A673 (cell line): ENCODE data around the gene ZBTB38.

Experiments used
- EZH2 ChIP-seq: fragments of 200-600 bp; sonication (generic); IDR thresholded peaks from 2 replicates; pipeline ENCODE4 v1.6.1; 2017; ENCODE audit warnings: borderline replicate concordance, low read depth, mild to moderate bottlenecking, mixed read lengths, antibody characterized with exemption, low read length; ENCODE audit not compliant: poor library complexity, severe bottlenecking
- TF ChIP-seq, protein P1 (sequence below): fragments of 300-800, 200-600 bp; sonication (generic); conservative IDR thresholded peaks from 2 replicates; pipeline ENCODE4 v1.5.1; 2017; ENCODE audit warnings: low read depth, mild to moderate bottlenecking, antibody characterized with exemption, low read length, moderate library complexity, mixed read lengths

DNA sequence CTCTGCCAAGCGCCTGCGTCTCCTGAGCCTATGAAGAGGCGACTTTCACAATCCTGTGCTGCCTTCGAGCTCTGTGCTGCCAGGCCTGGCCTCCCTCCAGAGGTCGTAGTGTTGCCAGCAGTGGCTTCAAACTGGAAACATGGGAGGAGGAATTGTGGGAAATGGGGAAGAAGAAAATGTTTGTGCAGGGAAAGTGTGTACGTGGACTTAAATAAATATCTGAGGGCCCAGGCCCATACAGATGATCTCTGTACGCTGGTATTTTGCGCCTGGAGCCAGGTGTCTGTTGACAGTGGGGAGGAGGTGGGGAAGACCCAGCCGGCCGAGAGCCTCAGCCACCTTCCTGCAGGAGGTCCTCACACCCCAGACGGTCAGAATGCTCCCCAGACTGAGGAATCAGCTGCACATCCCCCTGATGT, 44.6 kb downstream of the ZBTB38 start:
- TF ChIP-seq, protein P1, sequence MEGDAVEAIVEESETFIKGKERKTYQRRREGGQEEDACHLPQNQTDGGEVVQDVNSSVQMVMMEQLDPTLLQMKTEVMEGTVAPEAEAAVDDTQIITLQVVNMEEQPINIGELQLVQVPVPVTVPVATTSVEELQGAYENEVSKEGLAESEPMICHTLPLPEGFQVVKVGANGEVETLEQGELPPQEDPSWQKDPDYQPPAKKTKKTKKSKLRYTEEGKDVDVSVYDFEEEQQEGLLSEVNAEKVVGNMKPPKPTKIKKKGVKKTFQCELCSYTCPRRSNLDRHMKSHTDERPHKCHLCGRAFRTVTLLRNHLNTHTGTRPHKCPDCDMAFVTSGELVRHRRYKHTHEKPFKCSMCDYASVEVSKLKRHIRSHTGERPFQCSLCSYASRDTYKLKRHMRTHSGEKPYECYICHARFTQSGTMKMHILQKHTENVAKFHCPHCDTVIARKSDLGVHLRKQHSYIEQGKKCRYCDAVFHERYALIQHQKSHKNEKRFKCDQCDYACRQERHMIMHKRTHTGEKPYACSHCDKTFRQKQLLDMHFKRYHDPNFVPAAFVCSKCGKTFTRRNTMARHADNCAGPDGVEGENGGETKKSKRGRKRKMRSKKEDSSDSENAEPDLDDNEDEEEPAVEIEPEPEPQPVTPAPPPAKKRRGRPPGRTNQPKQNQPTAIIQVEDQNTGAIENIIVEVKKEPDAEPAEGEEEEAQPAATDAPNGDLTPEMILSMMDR, result no peak
- no peak for TF ChIP-seq EZH2
